Neutrophil (primary cell): ENCODE measurements around the gene WNT3A.

ENCODE experiments used
- H3K27ac ChIP-seq: fragments of 200-600 bp; sonication (generic); 2 replicates; pipeline ENCODE4 v1.5.1; 2016; ENCODE audit warnings: mild to moderate bottlenecking, moderate library complexity
- H3K27me3 ChIP-seq: fragments of 200-600 bp; sonication (generic); 2 replicates; pipeline ENCODE4 v1.6.0; 2016; ENCODE audit warnings: mild to moderate bottlenecking
- H3K36me3 ChIP-seq: fragments of 200-600 bp; sonication (generic); 2 replicates; pipeline ENCODE4 v1.5.1; 2017
- H3K4me1 ChIP-seq, 2 experiments: fragments of 200-600 bp in 1 of 2; sonication (generic) in 1 of 2; 1 replicate in 1 of 2; 2 replicates in 1 of 2; pipeline versions ENCODE4 v1.5.1 to v1.6.1; 2013 to 2016; ENCODE audit warnings: low read depth in 1 of 2, low read length in 1 of 2, mild to moderate bottlenecking in 1 of 2, moderate library complexity in 1 of 2; ENCODE audit not compliant: control insufficient read depth in 1 of 2, insufficient read depth in 1 of 2
- H3K4me3 ChIP-seq, 2 experiments: fragments of 200-600 bp in 1 of 2; sonication (generic) in 1 of 2; 1 replicate in 1 of 2; 2 replicates in 1 of 2; pipeline ENCODE4 v1.5.1; 2013 to 2016; ENCODE audit warnings: low read depth in 1 of 2, low read length in 1 of 2, mild to moderate bottlenecking in 1 of 2, moderate library complexity in 1 of 2
- H3K9me3 ChIP-seq: fragments of 200-600 bp; sonication (generic); 2 replicates; pipeline ENCODE4 v1.5.1; 2016
- TF ChIP-seq, protein P1 (sequence below): fragments of 200-600 bp; sonication (generic); IDR thresholded peaks from 2 replicates; pipeline ENCODE4 v1.5.1; 2016; ENCODE audit warnings: antibody characterized with exemption

WNT3A gene

DNA sequence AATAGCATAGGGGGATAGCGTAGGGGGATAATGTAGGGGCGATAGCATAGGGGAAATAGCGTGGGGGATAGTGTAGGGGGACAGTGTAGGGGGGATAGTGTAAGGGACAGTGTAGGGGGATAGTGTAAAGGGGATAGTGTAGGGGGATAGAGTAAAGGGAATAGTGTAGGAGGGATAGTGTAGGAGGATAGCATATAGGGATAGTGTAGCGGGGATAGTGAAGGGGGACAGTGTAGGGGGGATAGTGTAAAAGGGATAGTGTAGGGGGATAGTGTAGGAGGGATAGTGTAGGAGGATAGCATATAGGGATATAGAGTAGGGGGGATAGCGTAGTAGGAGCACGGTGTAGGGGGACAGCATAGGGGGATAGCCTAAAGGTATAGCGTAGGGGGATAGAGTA, 61.6 kb downstream of the WNT3A start:
- TF ChIP-seq, protein P1, sequence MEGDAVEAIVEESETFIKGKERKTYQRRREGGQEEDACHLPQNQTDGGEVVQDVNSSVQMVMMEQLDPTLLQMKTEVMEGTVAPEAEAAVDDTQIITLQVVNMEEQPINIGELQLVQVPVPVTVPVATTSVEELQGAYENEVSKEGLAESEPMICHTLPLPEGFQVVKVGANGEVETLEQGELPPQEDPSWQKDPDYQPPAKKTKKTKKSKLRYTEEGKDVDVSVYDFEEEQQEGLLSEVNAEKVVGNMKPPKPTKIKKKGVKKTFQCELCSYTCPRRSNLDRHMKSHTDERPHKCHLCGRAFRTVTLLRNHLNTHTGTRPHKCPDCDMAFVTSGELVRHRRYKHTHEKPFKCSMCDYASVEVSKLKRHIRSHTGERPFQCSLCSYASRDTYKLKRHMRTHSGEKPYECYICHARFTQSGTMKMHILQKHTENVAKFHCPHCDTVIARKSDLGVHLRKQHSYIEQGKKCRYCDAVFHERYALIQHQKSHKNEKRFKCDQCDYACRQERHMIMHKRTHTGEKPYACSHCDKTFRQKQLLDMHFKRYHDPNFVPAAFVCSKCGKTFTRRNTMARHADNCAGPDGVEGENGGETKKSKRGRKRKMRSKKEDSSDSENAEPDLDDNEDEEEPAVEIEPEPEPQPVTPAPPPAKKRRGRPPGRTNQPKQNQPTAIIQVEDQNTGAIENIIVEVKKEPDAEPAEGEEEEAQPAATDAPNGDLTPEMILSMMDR: no peak
- Histone ChIP-seq H3K4me3 (no peak overlapping the region), H3K27me3 (peaks cover 88% of the 10 kb centered on the region), H3K4me1 (no peaks in the 10 kb centered on the region), H3K36me3 (no peaks in the 10 kb centered on the region), H3K9me3 (no peaks in the 10 kb centered on the region), H3K27ac (no peak overlapping the region)

DNA sequence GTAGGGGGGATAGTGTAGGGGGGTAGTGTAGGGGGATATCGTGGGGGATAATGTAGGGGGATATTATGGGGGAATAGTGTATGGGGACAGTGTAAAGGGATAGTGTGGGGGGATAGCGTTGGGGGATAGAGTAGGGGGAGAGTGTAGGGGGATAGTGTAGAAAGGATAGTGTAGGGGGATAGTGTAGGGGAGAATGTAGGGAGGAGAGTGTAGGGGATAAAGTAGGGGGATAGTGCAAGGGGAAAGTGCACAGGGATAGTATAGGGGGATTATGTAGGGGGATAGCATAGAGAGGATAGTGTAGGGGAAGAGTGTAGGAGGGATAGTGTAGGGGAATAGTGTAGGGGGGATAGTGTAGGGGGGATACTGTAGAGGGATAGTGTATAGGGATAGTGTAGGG, 63.4 kb downstream of the WNT3A start:
- peaks cover 96% of the 10 kb centered on the region for H3K27me3 ChIP-seq
- no peaks in the 10 kb centered on the region for H3K36me3 ChIP-seq
- TF ChIP-seq, protein P1: no peak
- H3K4me1 ChIP-seq: no peaks in the 10 kb centered on the region
- no peak overlapping the region for H3K4me3 ChIP-seq
- H3K9me3 ChIP-seq: no peaks in the 10 kb centered on the region
- no peak overlapping the region for H3K27ac ChIP-seq

DNA sequence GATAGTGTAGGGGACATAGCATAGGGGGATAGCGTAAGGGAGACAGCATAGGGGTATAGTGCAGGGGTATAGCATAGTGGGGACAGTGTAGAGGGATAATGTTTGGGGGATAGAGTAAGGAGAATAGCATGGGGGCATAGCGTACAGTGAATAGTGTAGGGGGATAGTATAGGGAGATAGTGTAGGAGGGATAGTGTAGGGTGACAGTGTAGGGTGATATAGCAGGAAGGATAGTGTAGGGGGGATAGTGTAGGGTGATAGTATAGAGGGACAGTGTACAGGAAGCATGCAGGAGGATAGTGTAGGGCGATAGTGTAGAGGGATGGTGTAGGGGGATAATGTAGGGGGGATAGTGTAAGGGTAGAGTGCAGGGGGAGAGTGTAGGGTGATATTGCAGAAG, 64.1 kb downstream of the WNT3A start:
- Histone ChIP-seq H3K9me3 (no peaks in the 10 kb centered on the region), H3K36me3 (no peaks in the 10 kb centered on the region), H3K27me3 (peaks cover 91% of the 10 kb centered on the region), H3K4me1 (no peaks in the 10 kb centered on the region), H3K27ac (no peak overlapping the region), H3K4me3 (no peak overlapping the region)
- TF ChIP-seq, protein P1: no peak

GRCh38 chr1:228071839-228072657, 65.2 kb downstream of the WNT3A start:
- Histone ChIP-seq H3K36me3 (no peaks in the 10 kb centered on the region), H3K27ac (no peak overlapping the region), H3K9me3 (no peaks in the 10 kb centered on the region), H3K4me3 (no peak overlapping the region), H3K27me3 (peaks cover 79% of the 10 kb centered on the region), H3K4me1 (no peaks in the 10 kb centered on the region)
- TF ChIP-seq, protein P1: no peak

DNA sequence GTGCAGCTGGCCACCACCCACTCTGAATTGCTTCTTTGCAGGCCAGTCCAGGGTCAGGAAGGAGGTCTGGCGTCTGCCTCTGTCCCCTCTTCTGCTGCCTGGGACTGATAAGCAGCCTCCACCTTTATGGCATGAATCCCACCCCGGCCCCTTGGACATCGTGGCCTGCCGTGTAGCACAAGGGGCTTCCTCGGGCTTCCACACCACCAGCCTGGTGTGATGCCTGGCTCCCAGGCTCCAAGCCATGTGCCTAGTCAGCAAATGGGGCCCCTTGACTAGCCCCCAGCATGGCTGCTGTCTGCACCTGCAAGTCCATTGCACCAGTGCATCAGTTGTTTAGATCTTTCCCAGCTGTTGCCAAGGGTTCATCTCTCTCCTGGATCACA, 65.9 kb downstream of the WNT3A start:
- Histone ChIP-seq H3K27ac (no peak overlapping the region), H3K4me1 (no peaks in the 10 kb centered on the region), H3K27me3 (peaks cover 73% of the 10 kb centered on the region), H3K36me3 (no peaks in the 10 kb centered on the region), H3K9me3 (no peaks in the 10 kb centered on the region), H3K4me3 (no peak overlapping the region)
- TF ChIP-seq, protein P1: no peak
